Lung microvascular endothelial cell (primary cell): ENCODE measurements around the gene ANKDD1B. TPM values are rescaled to one million over a fixed set of nuclear protein-coding genes. Genes with fewer than 3 reads are reported as not detected.
"Not testable (repeated sequence)": the region's sequence is repeated elsewhere in the genome, so short reads cannot be mapped to it uniquely, and the experiment has no call there.

Source experiments
- DNase-seq, 2 donors: peaks; one replicate each; pipeline versions ENCODE4 v3.0.0 to v3.0.0-alpha.2; 2010; ENCODE audit warnings: low read depth in 2 of 2
- total RNA-seq: library from RNA; depleted of rRNA; stranded (reverse); fragments of >200 nt; gene quantifications from 2 replicates; pipeline ENCODE4 v1.2.1, GENCODE V29; 2014

The ANKDD1B gene
- 0.22 and 1.2 TPM in 2 replicates for total RNA-seq

- DNase-seq: peak; percentile 29 to 50
These were observed at the start of gene ANKDD1B for GRCh38 chr5:75611311-75612225. ANKDD1B (plus strand) TSS chr5:75611453; CDS start chr5:75611635, 182 bp downstream.

- peak; percentile 56 to 92 for DNase-seq
These were observed 45.1 kb upstream of the ANKDD1B start for GRCh38 chr5:75565991-75566709.

DNA sequence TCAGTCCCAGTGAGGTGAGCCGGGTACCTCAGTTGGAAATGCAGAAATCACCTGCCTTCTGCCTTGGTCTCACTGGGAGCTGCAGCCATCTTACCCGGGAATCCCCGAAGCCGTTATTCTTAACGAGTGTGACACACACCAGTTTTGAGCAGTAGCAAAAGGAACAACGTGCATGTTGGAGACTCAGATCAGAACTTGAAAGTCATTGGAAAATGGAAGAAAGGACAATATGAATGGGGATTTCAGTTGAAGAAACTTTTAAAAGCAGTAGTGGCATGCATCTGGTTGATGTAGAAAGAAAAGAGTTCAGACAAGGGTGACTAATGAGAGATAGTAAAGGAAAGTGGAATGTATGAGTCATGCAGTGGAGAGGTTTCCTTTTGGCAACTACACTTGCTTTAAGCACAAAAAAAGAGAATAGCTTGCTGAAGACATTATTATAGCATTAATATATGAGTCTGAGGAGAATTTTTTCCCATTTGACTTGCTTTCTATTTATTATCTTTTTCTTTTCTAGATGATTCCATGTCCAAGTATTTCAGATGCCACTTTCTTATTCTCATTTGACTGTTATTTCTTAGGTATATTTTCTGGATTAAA lies 44.4 kb upstream of the ANKDD1B start:
- peak; percentile 93 to 96 for DNase-seq

- peak in 1 of 2 donors; percentile 56 for DNase-seq
These were observed 43.5 kb upstream of the ANKDD1B start for GRCh38 chr5:75567710-75568109.

GRCh38 chr5:75568202-75568601 lies 43.1 kb upstream of the ANKDD1B start:
- no peak for DNase-seq

GRCh38 chr5:75571547-75571946 lies 39.7 kb upstream of the ANKDD1B start:
- no peak for DNase-seq

GRCh38 chr5:75574791-75575190 lies 36.5 kb upstream of the ANKDD1B start:
- peak in 1 of 2 donors; percentile 22 for DNase-seq

DNA sequence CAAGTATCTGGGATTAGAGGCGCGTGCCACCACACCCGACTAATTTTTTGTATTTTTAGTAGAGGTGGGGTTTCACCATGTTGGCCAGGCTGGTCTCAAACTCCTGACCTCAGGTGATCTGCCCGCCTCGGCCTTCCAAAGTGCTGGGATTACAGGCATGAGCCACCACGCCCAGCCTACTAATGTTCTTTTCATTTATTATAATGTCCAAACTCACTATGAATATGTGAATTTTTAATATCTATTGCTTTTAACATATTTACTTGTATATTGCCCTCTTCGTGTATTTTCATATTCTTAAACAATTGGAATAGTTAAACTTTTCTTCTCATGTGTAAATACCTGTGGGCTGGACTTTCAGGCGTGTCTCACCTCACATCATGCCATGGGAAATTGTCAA lies 33.0 kb upstream of the ANKDD1B start:
- DNase-seq: not testable (repeated sequence)

- DNase-seq: no peak
These were observed 26.6 kb upstream of the ANKDD1B start for GRCh38 chr5:75584641-75585040.

DNA sequence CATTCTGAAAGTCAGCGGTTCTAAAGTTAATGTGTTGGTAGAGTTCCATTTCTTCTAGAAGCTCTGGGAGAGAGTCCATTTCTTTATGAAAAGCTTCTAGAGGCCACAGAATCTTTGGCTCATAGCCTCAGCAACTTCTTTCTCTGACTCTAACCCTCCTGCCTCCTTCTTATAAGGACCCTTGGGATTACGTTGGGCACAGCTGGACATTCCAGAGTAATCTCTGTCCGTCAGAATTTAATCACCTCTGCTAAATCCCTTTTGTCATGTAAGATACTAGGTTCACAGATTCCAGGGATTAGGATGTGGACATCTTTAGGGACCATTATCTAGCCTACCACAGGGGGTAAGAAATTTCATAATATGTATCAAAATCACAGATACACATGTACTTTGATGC lies 22.6 kb upstream of the ANKDD1B start:
- no peak for DNase-seq

GRCh38 chr5:75600535-75600934 lies 10.7 kb upstream of the ANKDD1B start:
- no peak for DNase-seq

DNA sequence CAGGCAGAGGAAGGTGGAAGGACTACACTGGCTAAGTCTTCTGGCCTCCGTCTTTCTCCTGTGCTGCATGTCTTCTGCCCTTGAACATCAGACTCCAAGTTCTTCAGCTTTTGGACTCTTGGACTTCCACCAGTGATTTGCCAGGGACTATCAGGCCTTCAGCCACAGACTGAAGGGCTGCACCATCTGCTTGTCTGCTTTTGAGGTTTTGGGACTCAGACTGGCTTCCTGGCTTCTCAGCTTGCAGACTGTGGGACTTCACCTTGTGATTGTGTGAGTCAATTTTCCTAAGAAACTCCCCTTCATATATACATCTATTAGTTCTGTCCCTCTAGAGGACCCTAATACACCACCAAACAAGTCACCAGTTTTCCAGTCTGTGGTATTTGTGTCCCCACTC lies 9.7 kb upstream of the ANKDD1B start:
- peak in 1 of 2 donors; percentile 16 for DNase-seq

- DNase-seq: peak in 1 of 2 donors; percentile 30
These were observed 9.3 kb upstream of the ANKDD1B start for GRCh38 chr5:75601996-75602395.

- peak; percentile 45 to 67 for DNase-seq
These were observed 7.9 kb upstream of the ANKDD1B start for GRCh38 chr5:75603371-75603770.

DNA sequence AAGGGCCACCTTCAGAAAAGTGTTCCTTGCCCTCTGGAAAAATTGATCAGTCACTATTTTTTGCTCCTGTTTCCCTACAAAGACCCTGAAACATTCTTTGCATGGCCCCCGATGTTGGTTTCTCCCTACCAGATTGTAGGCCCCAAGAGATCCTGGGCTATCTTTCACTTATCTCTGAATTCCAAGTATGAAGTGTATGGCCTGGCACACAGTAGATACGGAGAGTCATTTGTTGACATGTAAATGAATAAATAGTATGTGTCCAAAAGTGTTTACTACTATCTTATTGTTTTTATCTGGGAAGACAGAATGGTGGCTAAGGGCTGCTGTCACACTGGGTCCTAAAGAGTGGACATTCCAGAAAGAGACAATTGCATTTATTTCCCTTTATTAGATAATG lies 7.4 kb upstream of the ANKDD1B start:
- DNase-seq: no peak

DNA sequence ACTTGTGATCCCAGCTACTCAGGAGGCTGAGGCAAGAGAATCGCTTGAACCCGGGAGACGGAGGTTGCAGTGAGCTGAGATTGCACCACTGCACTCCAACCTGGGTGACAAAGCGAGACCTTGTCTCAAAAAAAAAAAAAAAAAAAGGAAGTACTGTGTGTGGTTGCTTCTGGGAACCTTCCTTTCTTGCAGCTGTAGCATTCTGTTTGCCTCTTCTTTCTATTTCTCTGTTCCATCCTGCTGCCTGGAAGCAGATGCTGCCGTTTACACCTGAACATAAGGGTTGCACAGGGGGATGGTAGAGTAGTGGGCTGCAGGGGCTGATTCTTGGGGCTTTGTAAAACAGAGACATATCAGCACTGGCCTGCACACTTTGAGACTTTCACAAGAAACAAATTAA lies 3.9 kb upstream of the ANKDD1B start:
- DNase-seq: not testable (repeated sequence)

GRCh38 chr5:75608870-75609269 lies 2.4 kb upstream of the ANKDD1B start:
- DNase-seq: no peak

GRCh38 chr5:75610201-75610600 lies 1.1 kb upstream of the ANKDD1B start:
- no peak for DNase-seq

DNA sequence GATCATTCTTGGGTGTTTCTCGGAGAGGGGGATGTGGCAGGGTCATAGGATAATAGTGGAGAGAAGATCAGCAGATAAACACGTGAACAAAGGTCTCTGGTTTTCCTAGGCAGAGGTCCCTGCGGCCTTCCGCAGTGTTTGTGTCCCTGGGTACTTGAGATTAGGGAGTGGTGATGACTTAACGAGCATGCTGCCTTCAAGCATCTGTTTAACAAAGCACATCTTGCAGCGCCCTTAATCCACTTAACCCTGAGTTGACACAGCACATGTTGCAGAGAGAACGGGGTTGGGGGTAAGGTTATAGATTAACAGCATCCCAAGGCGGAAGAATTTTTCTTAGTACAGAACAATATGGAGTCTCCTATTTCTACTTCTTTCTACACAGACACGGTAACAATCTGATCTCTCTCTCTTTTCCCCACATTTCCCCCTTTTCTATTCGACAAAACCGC lies 368 bp upstream of the ANKDD1B start:
- not testable (repeated sequence) for DNase-seq

- no peak for DNase-seq
These were observed 945 bp downstream of the ANKDD1B start for GRCh38 chr5:75612226-75612569.

GRCh38 chr5:75612901-75613300 lies 1.6 kb downstream of the ANKDD1B start:
- no peak for DNase-seq

DNA sequence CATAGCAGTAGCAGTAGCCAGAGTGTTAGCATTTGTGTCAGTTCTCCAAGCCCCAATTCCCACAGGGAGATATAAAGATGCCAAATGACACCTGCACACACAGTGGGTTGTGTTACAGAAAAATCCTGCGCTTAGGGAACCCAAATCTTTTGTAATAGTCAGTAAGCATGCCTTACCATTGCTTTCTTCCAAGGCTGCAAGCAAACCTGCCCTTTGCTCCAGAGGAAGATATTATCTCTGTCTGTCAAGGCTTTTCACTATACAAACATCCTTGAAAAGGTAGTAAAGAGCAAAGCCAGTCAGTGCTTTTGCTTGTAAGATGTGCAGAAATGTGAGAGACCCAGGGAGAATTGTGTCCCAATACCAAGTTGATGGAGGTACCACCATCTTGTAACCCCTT lies 2.9 kb downstream of the ANKDD1B start:
- no peak for DNase-seq
